GM19468 (cell line): ENCODE data around the gene EPN1.
"Not testable (repeated sequence)": the region's sequence is repeated elsewhere in the genome, so short reads cannot be mapped to it uniquely, and the experiment has no call there.

Experiments
- ATAC-seq: cut with Tn5 transposase; IDR thresholded peaks from one replicate; pipeline ENCODE4 v1.9.1; 2021; ENCODE audit warnings: mild to moderate bottlenecking, moderate library complexity, moderate number of reproducible peaks; ENCODE audit not compliant: unreplicated experiment; ENCODE audit errors: extremely low read depth

EPN1 gene

DNA sequence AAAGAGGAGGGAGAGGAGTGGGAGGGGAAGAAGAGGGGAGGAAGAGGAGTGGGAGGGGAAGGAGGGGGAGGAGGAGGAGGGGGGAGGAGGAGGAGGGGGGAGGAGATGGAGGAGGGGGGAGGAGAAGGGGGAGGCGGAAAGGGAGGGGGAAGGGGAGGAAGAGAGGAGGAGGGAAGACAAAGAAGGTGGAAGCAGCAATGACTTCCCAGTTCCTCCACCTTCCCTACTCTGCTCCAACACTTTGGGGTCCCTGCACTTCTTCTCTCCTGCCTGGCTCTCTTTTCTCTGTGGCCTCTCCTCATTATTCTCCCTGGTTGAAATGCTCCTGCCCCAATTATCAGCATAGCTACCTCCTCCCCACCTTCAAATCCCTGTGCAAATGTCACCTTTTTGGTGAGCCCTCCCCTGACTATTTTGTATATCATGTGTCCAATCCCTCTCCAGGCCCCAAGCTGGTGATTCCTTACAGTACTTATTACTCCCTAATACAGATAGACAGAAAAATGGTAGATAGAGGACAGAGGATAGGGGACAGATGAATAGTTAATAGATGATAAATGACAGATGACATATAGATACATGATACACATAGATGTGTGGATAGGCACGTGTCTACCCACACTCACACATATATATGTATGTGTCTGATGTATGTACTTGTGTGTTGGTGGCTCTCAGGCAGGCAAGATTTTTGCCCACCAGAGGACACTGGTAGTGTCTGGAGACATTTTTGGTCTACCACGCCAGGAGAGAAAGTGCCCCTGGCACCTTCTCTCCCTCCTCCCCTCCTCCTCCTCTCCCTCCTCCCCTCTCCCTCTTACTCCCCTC lies 38.0 kb downstream of the EPN1 start:
- no peak for ATAC-seq

DNA sequence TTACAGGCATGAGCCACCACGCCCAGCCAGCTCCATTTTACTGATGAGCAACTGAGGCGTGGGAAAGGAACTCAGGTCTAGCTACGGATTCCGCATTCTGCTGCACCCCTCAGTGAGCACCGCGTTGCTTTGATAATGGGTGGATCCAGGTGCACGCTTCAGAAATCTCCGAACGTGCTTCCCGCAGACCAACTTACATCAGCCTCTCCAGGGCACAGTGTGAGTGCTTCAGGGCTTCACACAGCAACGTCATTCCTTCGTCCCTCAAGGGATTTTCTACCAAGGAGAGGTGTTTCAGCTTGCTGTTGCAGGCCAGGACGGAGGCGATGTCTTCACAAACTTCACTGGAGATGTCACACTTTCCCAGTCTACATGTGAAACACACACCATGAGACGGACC lies 41.5 kb downstream of the EPN1 start:
- no peak for ATAC-seq

DNA sequence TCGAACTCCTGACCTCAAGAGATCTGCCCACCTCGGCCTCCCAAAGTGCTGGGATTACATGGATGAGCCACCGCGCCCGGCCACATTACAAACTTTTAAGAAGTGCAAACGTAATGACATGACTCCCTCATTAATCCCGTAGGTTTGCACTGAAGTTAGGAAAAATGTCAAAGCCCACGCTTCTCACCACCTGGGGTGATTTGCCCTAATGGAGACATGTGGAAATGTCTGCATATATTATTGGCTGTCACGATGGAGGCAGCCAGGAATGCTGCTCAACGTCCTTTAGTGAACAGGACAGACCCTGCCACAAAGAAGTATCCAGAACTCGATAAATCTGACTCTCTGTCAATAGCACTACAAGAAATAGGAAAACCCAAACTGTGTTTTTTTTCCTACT lies 42.2 kb downstream of the EPN1 start:
- ATAC-seq, result no peak

DNA sequence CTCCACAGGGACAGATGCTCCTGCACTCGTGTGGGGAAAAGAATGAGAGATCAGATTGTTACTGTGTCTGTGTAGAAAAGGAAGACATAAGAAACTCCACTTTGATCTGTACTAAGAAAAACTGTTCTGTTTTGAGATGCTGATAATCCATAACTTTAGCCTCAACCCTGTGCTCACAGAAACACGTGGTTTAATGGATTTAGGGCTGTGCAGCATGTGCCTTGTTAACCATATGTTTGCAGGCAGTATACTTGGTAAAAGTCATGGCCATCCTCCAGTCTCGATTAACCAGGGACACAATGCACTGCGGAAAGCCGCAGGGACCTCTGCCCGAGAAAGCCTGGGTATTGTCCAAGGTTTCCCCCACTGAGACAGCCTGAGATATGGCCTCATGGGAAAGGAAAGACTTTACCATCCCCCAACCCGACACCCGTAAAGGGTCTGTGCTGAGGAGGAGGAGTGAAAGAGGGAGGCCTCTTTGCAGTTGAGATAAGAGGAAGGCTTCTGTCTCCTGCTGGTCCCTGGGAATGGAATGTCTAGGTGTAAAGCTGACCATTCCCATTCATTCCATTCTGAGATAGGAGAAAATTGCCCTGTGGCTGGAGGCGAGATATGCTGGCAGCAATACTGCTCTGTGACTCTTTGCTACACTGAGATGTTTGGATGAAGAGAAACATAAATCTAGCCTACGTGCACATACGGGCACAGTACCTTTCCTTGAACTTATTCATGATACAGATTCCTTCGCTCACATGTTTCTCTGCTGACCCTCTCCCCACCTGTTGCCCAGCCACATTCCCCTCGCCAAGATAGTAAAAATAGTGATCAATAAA lies 43.1 kb downstream of the EPN1 start:
- ATAC-seq, result not testable (repeated sequence)

DNA sequence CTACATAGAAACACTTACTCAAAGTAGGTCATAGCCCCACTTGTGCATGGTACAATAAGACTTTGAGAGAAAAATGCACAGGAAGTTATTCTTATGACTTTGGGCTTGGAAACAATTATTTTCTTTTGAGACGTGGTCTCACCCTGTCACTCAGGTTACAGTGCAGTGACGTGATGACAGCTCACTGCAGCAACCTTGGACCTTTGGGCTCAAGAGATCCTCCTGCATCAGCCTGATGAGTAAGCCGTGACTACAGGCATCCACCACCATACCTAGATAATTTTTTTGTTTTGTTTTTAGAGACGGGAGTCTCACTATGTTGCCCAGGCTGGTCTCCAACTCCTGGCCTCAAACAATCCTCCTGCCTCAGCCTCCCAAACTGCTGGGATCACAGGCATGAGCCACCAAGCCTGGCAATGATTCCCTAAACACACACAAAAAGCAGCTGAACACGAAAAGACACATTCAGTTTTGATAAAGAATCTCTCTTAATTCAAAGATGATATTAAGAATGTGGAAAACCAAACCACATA lies 45.3 kb downstream of the EPN1 start:
- no peak for ATAC-seq

DNA sequence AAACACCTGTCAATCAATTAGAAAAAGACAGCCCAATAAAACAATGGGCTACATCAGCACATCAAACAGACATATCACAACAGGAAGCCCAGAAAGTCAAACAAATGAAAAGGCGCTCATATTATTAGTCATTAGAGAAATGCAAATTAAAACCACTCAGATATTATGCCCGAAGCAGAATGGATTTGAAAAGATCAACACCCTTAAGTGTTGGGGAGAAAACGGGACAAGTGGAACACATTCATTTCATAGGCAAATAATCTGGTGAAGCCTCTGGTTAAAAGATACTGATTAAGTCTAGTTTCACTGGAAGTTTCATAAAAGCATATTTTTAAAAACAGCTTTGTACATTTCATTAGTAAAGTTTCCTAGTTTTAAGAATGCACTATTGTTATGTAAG lies 45.8 kb downstream of the EPN1 start:
- ATAC-seq, result no peak

DNA sequence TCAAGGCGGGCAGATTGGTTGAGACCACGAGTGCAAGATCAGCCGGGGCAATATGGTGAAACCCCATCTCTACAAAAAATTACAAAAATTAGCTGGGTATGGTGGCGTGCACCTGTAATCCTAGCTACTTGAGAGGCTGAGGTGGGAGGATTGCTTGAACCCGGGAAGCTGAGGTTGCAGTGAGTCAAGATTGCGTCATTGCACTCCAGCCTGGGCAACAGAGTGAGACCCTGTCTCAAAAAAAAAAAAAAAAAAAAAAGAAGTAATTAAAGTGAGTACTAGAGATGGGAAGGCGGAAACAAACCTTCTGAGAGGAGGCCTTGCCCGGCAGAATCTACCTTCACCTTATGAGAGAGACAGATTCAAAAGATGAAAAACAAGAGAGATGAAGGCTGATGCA lies 48.5 kb downstream of the EPN1 start:
- ATAC-seq, result no peak

DNA sequence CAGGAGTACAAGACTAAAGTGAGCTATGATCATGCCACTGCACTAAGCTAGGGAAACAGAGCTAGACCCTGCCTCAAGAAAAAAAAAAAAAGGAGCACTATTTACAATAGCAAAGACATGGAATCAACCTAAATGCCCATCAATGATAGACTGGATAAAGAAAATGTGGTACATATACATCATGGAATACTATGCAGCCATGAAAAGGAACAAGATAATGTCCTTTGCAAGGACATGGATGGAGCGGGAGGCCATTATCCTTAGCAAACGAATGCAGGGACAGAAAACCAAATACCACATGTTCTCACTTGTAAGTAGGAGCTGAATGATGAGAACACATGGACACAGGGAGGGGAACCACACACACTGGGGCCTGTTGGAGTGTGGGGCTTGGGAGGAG lies 55.4 kb downstream of the EPN1 start:
- ATAC-seq, result not testable (repeated sequence)

DNA sequence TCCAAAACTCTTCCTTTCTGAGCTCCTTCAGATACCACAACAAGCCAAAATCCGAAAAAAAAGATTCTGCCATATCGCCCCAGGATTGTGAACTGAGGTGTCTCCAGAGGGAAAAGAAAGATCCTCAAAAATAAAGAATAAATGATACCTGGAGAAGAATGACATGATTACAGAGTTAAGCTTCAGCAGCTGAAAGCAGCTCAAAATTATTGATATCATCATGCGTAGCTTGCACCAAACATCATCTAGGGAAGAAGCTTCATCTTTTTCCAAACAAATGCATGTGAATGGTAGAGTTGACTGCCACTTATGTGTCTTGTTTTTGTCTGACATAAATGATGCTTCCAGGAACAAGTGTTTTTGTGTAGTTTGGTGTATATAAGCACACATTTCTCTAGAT lies 63.3 kb downstream of the EPN1 start, which contains the start of gene NLRP9:
Gene NLRP9, minus strand, starts transcription at position 101 of the 400 bp plus-strand sequence. Its CDS starts 28 bp downstream, at position 73.
- ATAC-seq, result no peak

DNA sequence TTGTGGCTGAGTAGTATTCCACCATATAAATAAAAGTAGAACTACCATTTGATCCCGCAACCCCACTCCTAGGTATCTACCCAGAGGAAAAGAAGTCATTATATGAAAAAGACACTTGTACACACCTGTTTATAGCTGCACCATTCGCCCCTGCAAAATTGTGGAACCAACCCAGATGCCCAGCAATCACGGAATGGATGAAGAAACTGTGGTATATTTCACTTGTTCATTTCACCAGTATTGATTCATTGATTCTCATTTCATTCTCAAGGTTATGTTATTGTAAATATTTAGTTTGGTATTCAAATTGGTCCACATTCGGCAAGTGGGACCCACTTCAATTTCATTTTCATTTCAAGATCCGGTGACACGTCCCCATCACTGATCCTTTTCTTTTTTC lies 75.7 kb downstream of the EPN1 start:
- ATAC-seq, result no peak

DNA sequence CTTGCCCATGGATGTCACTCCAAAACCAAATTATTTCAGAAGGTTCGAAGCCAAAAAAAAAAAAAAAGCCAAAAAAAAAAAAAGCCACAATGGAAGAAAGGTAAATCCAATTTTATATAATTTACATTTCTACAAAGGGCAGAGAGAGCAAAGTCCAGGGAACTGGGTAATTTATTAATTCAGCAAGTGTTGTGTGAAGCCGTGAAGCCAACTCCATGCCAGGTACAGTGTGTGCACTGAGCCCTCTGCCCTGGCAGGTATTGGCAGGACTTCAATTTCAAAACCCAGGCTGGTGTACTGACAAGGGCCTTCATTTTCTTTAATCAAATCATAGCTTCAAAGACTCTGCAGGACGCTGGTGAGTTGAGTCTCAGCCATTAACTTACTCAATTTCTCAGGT lies 78.4 kb downstream of the EPN1 start:
- ATAC-seq, result no peak

DNA sequence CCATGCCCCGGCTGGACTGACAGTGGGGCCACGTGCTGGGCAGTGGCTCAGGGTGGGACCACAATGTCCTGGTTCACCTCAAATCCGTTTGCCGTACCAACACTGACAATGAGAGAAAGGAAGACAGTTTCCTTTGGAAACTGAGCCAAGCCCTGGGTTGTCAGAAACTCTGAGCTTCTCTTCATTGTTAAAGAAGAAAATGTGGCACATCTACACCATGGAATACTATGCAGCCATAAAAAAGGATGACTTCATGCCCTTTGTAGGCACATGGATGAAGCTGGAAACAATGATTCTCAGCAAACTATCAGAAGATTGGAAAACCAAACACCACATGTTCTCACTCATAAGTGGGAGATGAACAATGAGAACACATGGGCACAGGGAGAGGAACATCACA lies 81.8 kb downstream of the EPN1 start:
- not testable (repeated sequence) for ATAC-seq

DNA sequence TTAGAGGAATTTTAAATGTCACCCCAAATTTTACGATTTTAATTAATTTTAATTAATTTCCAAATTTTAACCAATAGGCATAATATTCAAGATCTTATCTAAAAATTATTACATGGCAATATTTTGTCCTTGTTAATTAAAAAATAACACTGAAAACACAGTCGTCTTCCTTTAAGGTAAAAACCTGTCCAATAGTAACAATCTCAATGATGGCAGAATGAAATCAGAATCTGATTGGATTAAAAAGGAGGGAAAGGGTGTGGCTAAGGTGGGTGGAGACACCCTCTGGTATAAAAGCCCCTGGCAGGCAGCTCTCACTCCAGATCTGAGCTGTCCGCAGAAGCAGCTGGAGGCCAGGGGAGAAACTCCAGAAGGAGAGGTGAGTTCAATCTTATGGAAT lies 83.8 kb downstream of the EPN1 start, which contains the start of gene RFPL4A:
Gene RFPL4A, plus strand, starts transcription at position 301 of the 400 bp plus-strand sequence. CDS start 2,704 bp downstream, outside the sequence.
- not testable (repeated sequence) for ATAC-seq
